ENCODE results near the gene TKT. TPM values are rescaled to one million over a fixed set of nuclear protein-coding genes. Genes with fewer than 3 reads are reported as not detected.

Gene TKT
- total and polyA plus RNA-seq, 2 of the 13 experiments (the other 11 are each of a cell fraction or from before 2014, with no cell fraction given) = 150 to 238 TPM

DNA sequence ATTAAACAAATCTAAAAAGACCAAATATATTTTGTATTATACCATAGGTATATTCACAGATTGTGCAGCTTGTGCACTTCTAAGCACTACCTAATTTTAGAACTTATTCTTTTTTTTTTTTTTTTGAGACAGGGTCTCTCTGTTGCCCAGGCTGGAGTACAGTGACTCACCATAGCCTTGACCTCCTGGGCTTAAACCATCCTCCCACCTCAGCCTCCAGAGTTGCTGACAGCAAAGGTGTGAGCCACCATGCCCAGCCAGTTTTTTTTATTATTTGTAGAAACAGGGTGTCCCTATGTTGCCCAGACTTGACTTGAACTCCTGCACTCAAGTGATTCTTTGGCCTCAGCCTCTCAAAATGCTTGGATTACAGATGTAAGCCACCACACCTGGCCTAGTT, 11.9 kb upstream of the TKT start:
- Histone ChIP-seq H3K27me3 (ENCODE audit: control insufficient read depth in 1 of 2, insufficient read depth in 2 of 2, low read length in 2 of 2) (no peaks in the 10 kb centered on the region), H3K9me3 (ENCODE audit: low read length) (no peaks in the 10 kb centered on the region), H3K9ac (ENCODE audit: insufficient read depth, low read depth, low read length) (no peak overlapping the region), H3K4me3 (replicated peaks in 1 of 3; ENCODE audit: insufficient read depth in 1 of 3, low read depth in 2 of 3, low read length in 3 of 3) (no peak overlapping the region), H3K4me2 (ENCODE audit: low read depth, low read length) (no peak overlapping the region), H3K4me1 (ENCODE audit: insufficient read depth, low read length) (peaks cover 64% of the 10 kb centered on the region), H2AFZ (ENCODE audit: low read length) (no peak overlapping the region), H3K79me2 (ENCODE audit: insufficient read depth, low read length) (no peaks in the 10 kb centered on the region), H3K27ac (ENCODE audit: extremely low read length, insufficient read depth, low read length) (no peak overlapping the region), H4K20me1 (ENCODE audit: insufficient read depth, low read length) (no peaks in the 10 kb centered on the region), H3K36me3 (replicated peaks in 1 of 2; ENCODE audit: control insufficient read depth in 1 of 2, insufficient read depth in 2 of 2, low read length in 2 of 2) (no peaks in the 10 kb centered on the region)
- CTCF ChIA-PET (ENCODE audit: low intra/inter-chr PET ratio, low total read pairs) = no interaction called here
- ATAC-seq (no peak), DNase-seq (ENCODE audit: low spot score) (no peak), FAIRE-seq (no peak)
- in situ Hi-C loops (cut with HindIII; ENCODE audit: extremely low pct_ligation_motif_present, low pct_unique_long_range_greater_than_20kb) (no loop called here), intact Hi-C loops (cut with micrococcal nuclease; ENCODE audit: unreplicated experiment) (no loop called here)
- no TSS peak for BruUV-seq (replicated peaks)
- TF ChIP-seq BRD4 (CRISPR knock-in tag; IDR thresholded peaks at IDR 0.05) (no peak), FOXJ3 (CRISPR knock-in tag; IDR thresholded peaks at IDR 0.05; ENCODE audit: borderline replicate concordance) (no peak), GATA4 (IDR thresholded peaks at IDR 0.05; ENCODE audit: borderline replicate concordance, low read depth) (no peak), ZNF431 (CRISPR knock-in tag; IDR thresholded peaks at IDR 0.05; ENCODE audit: borderline replicate concordance, low read depth) (no peak), ZNF292 (CRISPR knock-in tag; IDR thresholded peaks at IDR 0.05; ENCODE audit: borderline replicate concordance, low read depth) (no peak), ATAD3A (CRISPR knock-in tag; IDR thresholded peaks at IDR 0.05) (no peak), EED (CRISPR knock-in tag; IDR thresholded peaks at IDR 0.05) (no peak), ZNF160 (CRISPR knock-in tag; IDR thresholded peaks at IDR 0.05) (no peak), ZNF703 (CRISPR knock-in tag; IDR thresholded peaks at IDR 0.05; ENCODE audit: borderline replicate concordance) (no peak), ZFP90 (CRISPR knock-in tag; IDR thresholded peaks at IDR 0.05; ENCODE audit: borderline replicate concordance) (no peak), KLF9 (CRISPR knock-in tag; IDR thresholded peaks at IDR 0.05; ENCODE audit: low read depth) (no peak), ISX (CRISPR knock-in tag; conservative IDR thresholded peaks at IDR 0.05) (no peak), ZNF770 (CRISPR knock-in tag; IDR thresholded peaks at IDR 0.05) (peak; percentile 90), FOSL2 (CRISPR knock-in tag; IDR thresholded peaks at IDR 0.05) (peak; percentile 66)
- POLR2A ChIA-PET = no interaction called here
